ENCODE results near the gene STX2.
"Not testable (repeated sequence)": the region's sequence is repeated elsewhere in the genome, so short reads cannot be mapped to it uniquely, and the experiment has no call there.

STX2 gene

GRCh38 chr12:130849561-130850417, 10.7 kb upstream of the STX2 start:
- no peak overlapping the region for H3K4me3 ChIP-seq (ENCODE audit: insufficient read depth, low read depth, low read length, poor library complexity, severe bottlenecking)

DNA sequence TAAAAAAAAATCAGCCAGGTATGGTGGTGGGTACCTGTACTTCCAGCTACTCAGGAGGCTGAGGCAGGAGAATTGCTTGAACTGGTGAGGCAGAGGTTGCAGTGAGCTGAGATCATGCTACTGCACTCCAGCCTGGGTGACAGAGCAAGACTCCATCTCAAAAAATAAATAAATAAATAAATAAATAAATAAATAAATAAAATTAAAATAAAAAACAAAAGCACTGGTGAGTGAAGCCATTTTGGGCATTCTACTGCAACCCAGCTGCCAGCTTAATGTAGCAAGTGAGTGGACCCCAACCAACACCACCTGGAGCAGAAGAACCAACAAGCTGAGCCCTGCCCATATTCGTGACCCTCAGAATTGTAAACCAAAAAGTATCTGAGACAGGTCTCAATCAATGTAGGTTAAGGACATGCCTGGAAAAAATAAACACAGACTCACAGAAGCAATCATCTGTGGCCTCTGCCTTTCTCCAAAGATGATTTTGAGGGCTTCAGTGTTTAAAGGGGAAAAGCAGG, 9.8 kb upstream of the STX2 start:
- not testable (repeated sequence) for H3K27me3 ChIP-seq (replicated peaks; ENCODE audit: control insufficient read depth, insufficient read depth, low read length, poor library complexity, severe bottlenecking); H3K36me3 ChIP-seq (ENCODE audit: control insufficient read depth, insufficient read depth, low read length); H3K27ac ChIP-seq (ENCODE audit: insufficient read depth, low read length, poor library complexity, severe bottlenecking); H3K4me3 ChIP-seq (ENCODE audit: insufficient read depth, low read depth, low read length, poor library complexity, severe bottlenecking); H3K4me1 ChIP-seq (ENCODE audit: control insufficient read depth, insufficient read depth, low read length, poor library complexity, severe bottlenecking); DNase-seq; H3K9me3 ChIP-seq (ENCODE audit: control insufficient read depth, low read length)

More at GRCh38 chr12:130849561-130850417, 10.7 kb upstream of the STX2 start:
- no peak overlapping the region for H3K27ac ChIP-seq (ENCODE audit: insufficient read depth, low read length, poor library complexity, severe bottlenecking)
- H3K27me3 ChIP-seq (replicated peaks; ENCODE audit: control insufficient read depth, insufficient read depth, low read length, poor library complexity, severe bottlenecking): no peaks in the 10 kb centered on the region
- H3K9me3 ChIP-seq (ENCODE audit: control insufficient read depth, low read length): no peaks in the 10 kb centered on the region
- H3K36me3 ChIP-seq (ENCODE audit: control insufficient read depth, insufficient read depth, low read length): no peaks in the 10 kb centered on the region
- no peak for DNase-seq
- H3K4me1 ChIP-seq (ENCODE audit: control insufficient read depth, insufficient read depth, low read length, poor library complexity, severe bottlenecking): no peaks in the 10 kb centered on the region

DNA sequence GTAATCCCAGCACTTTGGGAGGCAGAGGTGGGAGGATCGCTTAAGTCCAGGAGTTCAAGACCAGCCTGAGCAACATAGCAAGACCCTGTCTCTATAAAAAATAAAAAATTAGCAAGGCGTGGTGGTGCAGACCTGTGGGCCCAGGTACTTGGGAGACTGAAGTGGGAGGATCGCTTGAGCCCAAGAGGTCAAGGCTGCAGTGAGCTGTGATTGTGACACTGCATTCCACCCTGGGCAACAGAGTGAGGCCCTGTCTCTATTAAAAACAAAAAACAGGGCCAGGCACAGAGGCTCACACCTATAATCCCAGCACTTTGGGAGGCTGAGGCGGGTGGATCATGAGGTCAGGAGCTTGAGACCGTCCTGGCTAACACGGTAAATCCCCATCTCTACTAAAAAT, 9.1 kb upstream of the STX2 start:
- H3K9me3 ChIP-seq (ENCODE audit: control insufficient read depth, low read length); H3K4me1 ChIP-seq (ENCODE audit: control insufficient read depth, insufficient read depth, low read length, poor library complexity, severe bottlenecking); DNase-seq; H3K27ac ChIP-seq (ENCODE audit: insufficient read depth, low read length, poor library complexity, severe bottlenecking); H3K4me3 ChIP-seq (ENCODE audit: insufficient read depth, low read depth, low read length, poor library complexity, severe bottlenecking); H3K36me3 ChIP-seq (ENCODE audit: control insufficient read depth, insufficient read depth, low read length); H3K27me3 ChIP-seq (replicated peaks; ENCODE audit: control insufficient read depth, insufficient read depth, low read length, poor library complexity, severe bottlenecking): not testable (repeated sequence)

DNA sequence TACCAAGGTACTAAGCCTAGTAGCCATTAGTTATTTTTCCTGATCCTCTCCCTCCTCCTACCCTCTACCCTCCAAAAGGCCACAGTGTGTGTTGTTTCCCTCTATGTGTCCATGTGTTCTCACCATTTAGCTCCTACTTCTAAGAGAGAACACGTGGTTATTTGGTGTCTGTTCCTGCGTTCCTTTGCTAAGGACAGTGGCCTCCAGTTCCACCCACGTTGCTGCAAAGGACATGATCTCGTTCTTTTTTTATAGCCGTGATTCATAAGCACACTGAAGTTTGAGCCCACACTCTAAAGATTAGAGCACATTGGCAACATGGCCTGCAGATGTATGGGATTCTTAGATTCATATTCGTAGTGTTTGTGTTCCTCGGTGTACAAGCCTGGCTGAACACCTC, 8.1 kb upstream of the STX2 start:
- H3K27me3 ChIP-seq (replicated peaks; ENCODE audit: control insufficient read depth, insufficient read depth, low read length, poor library complexity, severe bottlenecking): no peaks in the 10 kb centered on the region
- no peaks in the 10 kb centered on the region for H3K4me1 ChIP-seq (ENCODE audit: control insufficient read depth, insufficient read depth, low read length, poor library complexity, severe bottlenecking)
- no peaks in the 10 kb centered on the region for H3K36me3 ChIP-seq (ENCODE audit: control insufficient read depth, insufficient read depth, low read length)
- H3K4me3 ChIP-seq (ENCODE audit: insufficient read depth, low read depth, low read length, poor library complexity, severe bottlenecking): no peak overlapping the region
- no peaks in the 10 kb centered on the region for H3K9me3 ChIP-seq (ENCODE audit: control insufficient read depth, low read length)
- DNase-seq: no peak
- no peak overlapping the region for H3K27ac ChIP-seq (ENCODE audit: insufficient read depth, low read length, poor library complexity, severe bottlenecking)

- Histone ChIP-seq H3K36me3 (ENCODE audit: control insufficient read depth, insufficient read depth, low read length) (no peaks in the 10 kb centered on the region), H3K4me3 (ENCODE audit: insufficient read depth, low read depth, low read length, poor library complexity, severe bottlenecking) (no peak overlapping the region), H3K9me3 (ENCODE audit: control insufficient read depth, low read length) (no peaks in the 10 kb centered on the region), H3K4me1 (ENCODE audit: control insufficient read depth, insufficient read depth, low read length, poor library complexity, severe bottlenecking) (no peaks in the 10 kb centered on the region), H3K27ac (ENCODE audit: insufficient read depth, low read length, poor library complexity, severe bottlenecking) (no peak overlapping the region), H3K27me3 (replicated peaks; ENCODE audit: control insufficient read depth, insufficient read depth, low read length, poor library complexity, severe bottlenecking) (no peaks in the 10 kb centered on the region)
- no peak for DNase-seq
These were observed 7.3 kb upstream of the STX2 start for GRCh38 chr12:130846369-130846768.

DNA sequence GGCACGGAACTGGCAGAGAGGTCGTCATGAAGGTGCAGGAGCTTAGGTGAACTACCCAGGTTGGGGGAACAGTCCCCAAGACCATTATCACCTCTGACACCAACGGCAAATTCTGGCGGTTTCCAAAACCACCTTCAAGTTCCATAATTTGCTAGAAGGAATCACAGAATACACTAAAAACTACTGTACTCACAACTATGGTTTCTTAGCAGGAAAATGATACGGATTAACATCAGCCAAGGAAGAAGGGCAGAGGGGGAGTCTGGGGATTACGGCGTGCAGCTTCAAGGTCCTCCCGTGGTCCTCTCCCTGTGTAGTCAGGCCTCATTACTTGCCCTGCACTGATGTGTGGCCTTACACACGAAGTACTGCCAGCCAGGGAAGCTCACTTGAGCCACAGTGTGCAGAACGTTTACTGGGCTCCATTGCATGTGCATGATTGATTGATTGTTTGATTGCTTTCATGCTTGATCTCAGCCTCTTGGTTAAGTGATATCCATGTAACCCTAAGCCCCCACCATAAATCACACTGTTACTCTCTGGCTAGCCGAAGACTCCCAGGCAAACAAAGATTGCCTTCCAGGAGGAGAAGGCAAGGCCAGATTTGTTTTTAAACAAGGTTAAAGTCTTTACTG, 837 bp upstream of the STX2 start:
- Histone ChIP-seq H3K4me3 (ENCODE audit: insufficient read depth, low read depth, low read length, poor library complexity, severe bottlenecking) (peak overlapping the region; percentile 47), H3K27ac (ENCODE audit: insufficient read depth, low read length, poor library complexity, severe bottlenecking) (peak overlapping the region; percentile 26), H3K36me3 (ENCODE audit: control insufficient read depth, insufficient read depth, low read length) (no peaks in the 10 kb centered on the region), H3K4me1 (ENCODE audit: control insufficient read depth, insufficient read depth, low read length, poor library complexity, severe bottlenecking) (no peaks in the 10 kb centered on the region), H3K27me3 (replicated peaks; ENCODE audit: control insufficient read depth, insufficient read depth, low read length, poor library complexity, severe bottlenecking) (no peaks in the 10 kb centered on the region), H3K9me3 (ENCODE audit: control insufficient read depth, low read length) (no peaks in the 10 kb centered on the region)
- DNase-seq: no peak

DNA sequence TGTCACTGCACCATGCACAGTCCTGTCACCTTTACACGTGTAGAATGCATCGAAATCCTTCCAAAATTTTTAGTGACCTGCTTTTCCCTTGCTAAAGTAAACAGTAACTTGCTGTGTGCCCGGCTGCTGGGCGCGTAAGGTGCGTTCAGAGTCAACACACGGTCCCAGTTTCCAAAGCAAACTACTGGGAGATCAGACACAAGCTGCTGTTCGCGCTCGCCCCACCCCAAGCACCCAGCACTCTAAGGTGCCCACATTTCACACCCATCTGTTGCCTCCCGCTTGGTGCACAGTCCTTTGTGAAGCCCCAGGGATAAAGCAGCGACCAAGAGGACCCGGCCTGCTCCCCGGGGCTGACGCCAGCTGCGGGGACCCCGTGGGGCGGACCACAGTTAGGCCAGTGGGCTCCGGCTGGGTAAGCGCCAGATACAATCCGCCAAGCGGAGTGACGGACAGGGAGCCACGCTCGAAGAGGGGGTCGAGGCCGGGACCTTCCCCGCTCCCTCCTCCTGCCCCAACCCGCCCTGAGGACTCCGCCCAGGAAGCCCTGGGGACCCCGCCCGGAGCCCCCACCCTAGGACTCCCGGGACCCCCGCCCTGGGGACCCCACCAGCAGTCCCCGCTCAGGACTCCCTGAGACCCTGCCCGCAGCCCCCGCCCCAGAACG, 633 bp downstream of the STX2 start:
- Histone ChIP-seq H3K36me3 (ENCODE audit: control insufficient read depth, insufficient read depth, low read length) (no peaks in the 10 kb centered on the region), H3K4me3 (ENCODE audit: insufficient read depth, low read depth, low read length, poor library complexity, severe bottlenecking) (peak overlapping the region; percentile 70), H3K9me3 (ENCODE audit: control insufficient read depth, low read length) (no peaks in the 10 kb centered on the region), H3K4me1 (ENCODE audit: control insufficient read depth, insufficient read depth, low read length, poor library complexity, severe bottlenecking) (no peaks in the 10 kb centered on the region), H3K27ac (ENCODE audit: insufficient read depth, low read length, poor library complexity, severe bottlenecking) (peak overlapping the region; percentile 55), H3K27me3 (replicated peaks; ENCODE audit: control insufficient read depth, insufficient read depth, low read length, poor library complexity, severe bottlenecking) (no peaks in the 10 kb centered on the region)
- DNase-seq: peak in 1 of 3 donors; percentile 18

DNA sequence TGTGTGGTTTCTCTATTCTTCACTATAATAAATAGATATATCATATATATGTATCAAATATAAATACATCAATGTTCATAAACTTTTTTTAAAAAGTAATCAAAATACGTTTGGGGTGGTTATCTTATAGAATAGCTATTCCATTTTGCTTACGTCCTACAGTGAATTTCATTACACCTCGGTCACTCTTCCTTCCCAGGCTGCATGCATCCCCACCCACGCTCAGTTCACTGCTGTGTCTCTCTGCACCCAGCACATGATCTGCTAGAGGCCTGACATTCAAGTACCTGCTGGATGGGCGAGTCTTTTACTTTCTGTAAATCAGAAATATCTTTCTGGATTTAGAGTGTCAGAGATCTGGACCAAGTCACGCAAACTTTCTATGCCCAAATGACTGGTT, 3.6 kb downstream of the STX2 start:
- H3K4me1 ChIP-seq (ENCODE audit: control insufficient read depth, insufficient read depth, low read length, poor library complexity, severe bottlenecking): no peaks in the 10 kb centered on the region
- H3K36me3 ChIP-seq (ENCODE audit: control insufficient read depth, insufficient read depth, low read length): no peaks in the 10 kb centered on the region
- H3K27ac ChIP-seq (ENCODE audit: insufficient read depth, low read length, poor library complexity, severe bottlenecking): no peak overlapping the region
- no peak for DNase-seq
- no peak overlapping the region for H3K4me3 ChIP-seq (ENCODE audit: insufficient read depth, low read depth, low read length, poor library complexity, severe bottlenecking)
- H3K9me3 ChIP-seq (ENCODE audit: control insufficient read depth, low read length): no peaks in the 10 kb centered on the region
- no peaks in the 10 kb centered on the region for H3K27me3 ChIP-seq (replicated peaks; ENCODE audit: control insufficient read depth, insufficient read depth, low read length, poor library complexity, severe bottlenecking)

DNA sequence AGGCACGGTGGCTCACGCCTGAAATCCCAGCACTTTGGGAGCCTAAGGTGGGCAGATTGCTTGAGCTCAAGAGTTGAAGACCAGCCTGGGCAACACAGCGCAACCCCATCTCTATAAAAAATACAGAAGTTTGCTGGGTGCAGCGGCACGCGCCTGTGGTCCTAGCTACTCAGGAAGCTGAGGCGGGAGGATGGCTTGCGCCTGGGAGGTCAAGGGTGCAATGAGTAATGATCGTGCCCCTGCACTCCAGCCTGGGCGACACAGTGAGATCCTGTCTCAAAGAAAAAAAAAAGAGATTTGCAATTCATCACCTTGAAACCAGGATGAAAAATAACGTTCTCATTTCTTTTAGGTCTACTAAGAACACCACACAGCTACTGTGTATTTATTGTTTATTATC, 4.0 kb downstream of the STX2 start:
- no peak overlapping the region for H3K27ac ChIP-seq (ENCODE audit: insufficient read depth, low read length, poor library complexity, severe bottlenecking)
- no peak overlapping the region for H3K4me3 ChIP-seq (ENCODE audit: insufficient read depth, low read depth, low read length, poor library complexity, severe bottlenecking)
- no peaks in the 10 kb centered on the region for H3K9me3 ChIP-seq (ENCODE audit: control insufficient read depth, low read length)
- no peaks in the 10 kb centered on the region for H3K4me1 ChIP-seq (ENCODE audit: control insufficient read depth, insufficient read depth, low read length, poor library complexity, severe bottlenecking)
- DNase-seq: no peak
- no peaks in the 10 kb centered on the region for H3K36me3 ChIP-seq (ENCODE audit: control insufficient read depth, insufficient read depth, low read length)
- no peaks in the 10 kb centered on the region for H3K27me3 ChIP-seq (replicated peaks; ENCODE audit: control insufficient read depth, insufficient read depth, low read length, poor library complexity, severe bottlenecking)
